ENCODE data around the gene S100A9.

The S100A9 gene

DNA sequence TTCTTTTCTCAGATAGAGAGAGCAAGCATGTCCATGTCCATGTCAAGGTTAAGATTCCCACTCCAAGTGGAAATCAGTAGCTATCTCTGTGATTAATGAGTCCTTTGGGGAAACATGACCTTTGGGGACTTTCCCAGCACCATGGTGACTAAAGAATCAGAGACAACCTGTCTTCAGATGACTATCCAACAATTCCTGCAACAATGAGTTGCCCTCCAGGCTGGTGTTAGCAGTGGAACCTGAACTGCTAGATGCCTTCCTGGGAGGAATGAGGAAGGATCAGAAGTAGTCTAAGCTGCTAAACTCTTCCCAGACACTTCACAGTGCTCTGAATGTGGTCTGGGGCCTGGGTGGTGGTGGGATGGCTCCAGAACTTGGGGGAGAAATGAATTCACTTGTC is 6.5 kb downstream of the S100A9 start:
- POLR2A ChIA-PET, result no interaction called here
- CTCF ChIA-PET, result interaction anchor here (0.6 to 4.6 kb wide), 2 partner anchors 11 to 23 kb away, joined by 3 to 23 read pairs; no protein-coding TSS in a partner anchor
- no peaks in the 10 kb centered on the region for H3K9me3 ChIP-seq (ENCODE audit: control insufficient read depth, insufficient read depth, low read depth, low read length)
- no peak overlapping the region for H3K4me3 ChIP-seq (ENCODE audit: low read depth, low read length)
- TF ChIP-seq ZFP69B (tag by site-specific recombination; IDR thresholded peaks at IDR 0.05) (no peak), ZNF140 (tag by site-specific recombination; IDR thresholded peaks at IDR 0.05) (no peak), OVOL3 (tag by site-specific recombination; IDR thresholded peaks at IDR 0.05) (no peak), ZBTB7A (tag by site-specific recombination; IDR thresholded peaks at IDR 0.05; ENCODE audit: low read depth) (no peak), KLF9 (tag by site-specific recombination; IDR thresholded peaks at IDR 0.05; ENCODE audit: low read depth) (no peak), ZNF114 (tag by site-specific recombination; IDR thresholded peaks at IDR 0.05) (no peak), ZNF292 (tag by site-specific recombination; IDR thresholded peaks at IDR 0.05; ENCODE audit: borderline replicate concordance, low read depth) (no peak), YY2 (tag by site-specific recombination; IDR thresholded peaks at IDR 0.05) (no peak), ZNF510 (tag by site-specific recombination; IDR thresholded peaks at IDR 0.05; ENCODE audit: insufficient replicate concordance) (no peak), GLI2 (tag by site-specific recombination; IDR thresholded peaks at IDR 0.05; ENCODE audit: borderline replicate concordance, low read depth) (no peak), SP7 (tag by site-specific recombination; IDR thresholded peaks at IDR 0.05) (no peak), SALL2 (tag by site-specific recombination; IDR thresholded peaks at IDR 0.05; ENCODE audit: borderline replicate concordance) (no peak), ZNF548 (tag by site-specific recombination; IDR thresholded peaks at IDR 0.05) (no peak), HOXA7 (CRISPR knock-in tag; IDR thresholded peaks at IDR 0.05; ENCODE audit: borderline replicate concordance) (no peak), ZBTB1 (tag by site-specific recombination; IDR thresholded peaks at IDR 0.05) (no peak), ZNF654 (tag by site-specific recombination; IDR thresholded peaks at IDR 0.05; ENCODE audit: low read depth) (no peak)
- TF ChIP-seq, protein P1, sequence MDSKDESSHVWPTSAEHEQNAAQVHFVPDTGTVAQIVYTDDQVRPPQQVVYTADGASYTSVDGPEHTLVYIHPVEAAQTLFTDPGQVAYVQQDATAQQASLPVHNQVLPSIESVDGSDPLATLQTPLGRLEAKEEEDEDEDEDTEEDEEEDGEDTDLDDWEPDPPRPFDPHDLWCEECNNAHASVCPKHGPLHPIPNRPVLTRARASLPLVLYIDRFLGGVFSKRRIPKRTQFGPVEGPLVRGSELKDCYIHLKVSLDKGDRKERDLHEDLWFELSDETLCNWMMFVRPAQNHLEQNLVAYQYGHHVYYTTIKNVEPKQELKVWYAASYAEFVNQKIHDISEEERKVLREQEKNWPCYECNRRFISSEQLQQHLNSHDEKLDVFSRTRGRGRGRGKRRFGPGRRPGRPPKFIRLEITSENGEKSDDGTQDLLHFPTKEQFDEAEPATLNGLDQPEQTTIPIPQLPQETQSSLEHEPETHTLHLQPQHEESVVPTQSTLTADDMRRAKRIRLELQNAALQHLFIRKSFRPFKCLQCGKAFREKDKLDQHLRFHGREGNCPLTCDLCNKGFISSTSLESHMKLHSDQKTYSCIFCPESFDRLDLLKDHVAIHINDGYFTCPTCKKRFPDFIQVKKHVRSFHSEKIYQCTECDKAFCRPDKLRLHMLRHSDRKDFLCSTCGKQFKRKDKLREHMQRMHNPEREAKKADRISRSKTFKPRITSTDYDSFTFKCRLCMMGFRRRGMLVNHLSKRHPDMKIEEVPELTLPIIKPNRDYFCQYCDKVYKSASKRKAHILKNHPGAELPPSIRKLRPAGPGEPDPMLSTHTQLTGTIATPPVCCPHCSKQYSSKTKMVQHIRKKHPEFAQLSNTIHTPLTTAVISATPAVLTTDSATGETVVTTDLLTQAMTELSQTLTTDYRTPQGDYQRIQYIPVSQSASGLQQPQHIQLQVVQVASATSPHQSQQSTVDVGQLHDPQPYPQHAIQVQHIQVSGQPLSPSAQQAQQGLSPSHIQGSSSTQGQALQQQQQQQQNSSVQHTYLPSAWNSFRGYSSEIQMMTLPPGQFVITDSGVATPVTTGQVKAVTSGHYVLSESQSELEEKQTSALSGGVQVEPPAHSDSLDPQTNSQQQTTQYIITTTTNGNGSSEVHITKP (tag by site-specific recombination; IDR thresholded peaks at IDR 0.05), result no peak
- TF ChIP-seq, protein P2, sequence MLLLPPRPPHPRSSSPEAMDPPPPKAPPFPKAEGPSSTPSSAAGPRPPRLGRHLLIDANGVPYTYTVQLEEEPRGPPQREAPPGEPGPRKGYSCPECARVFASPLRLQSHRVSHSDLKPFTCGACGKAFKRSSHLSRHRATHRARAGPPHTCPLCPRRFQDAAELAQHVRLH (tag by site-specific recombination; IDR thresholded peaks at IDR 0.05), result no peak
- TF ChIP-seq, protein P3, sequence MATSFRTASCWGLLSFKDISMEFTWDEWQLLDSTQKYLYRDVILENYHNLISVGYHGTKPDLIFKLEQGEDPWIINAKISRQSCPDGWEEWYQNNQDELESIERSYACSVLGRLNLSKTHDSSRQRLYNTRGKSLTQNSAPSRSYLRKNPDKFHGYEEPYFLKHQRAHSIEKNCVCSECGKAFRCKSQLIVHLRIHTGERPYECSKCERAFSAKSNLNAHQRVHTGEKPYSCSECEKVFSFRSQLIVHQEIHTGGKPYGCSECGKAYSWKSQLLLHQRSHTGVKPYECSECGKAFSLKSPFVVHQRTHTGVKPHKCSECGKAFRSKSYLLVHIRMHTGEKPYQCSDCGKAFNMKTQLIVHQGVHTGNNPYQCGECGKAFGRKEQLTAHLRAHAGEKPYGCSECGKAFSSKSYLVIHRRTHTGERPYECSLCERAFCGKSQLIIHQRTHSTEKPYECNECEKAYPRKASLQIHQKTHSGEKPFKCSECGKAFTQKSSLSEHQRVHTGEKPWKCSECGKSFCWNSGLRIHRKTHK (tag by site-specific recombination; IDR thresholded peaks at IDR 0.05), result no peak
- TF ChIP-seq, protein P4, sequence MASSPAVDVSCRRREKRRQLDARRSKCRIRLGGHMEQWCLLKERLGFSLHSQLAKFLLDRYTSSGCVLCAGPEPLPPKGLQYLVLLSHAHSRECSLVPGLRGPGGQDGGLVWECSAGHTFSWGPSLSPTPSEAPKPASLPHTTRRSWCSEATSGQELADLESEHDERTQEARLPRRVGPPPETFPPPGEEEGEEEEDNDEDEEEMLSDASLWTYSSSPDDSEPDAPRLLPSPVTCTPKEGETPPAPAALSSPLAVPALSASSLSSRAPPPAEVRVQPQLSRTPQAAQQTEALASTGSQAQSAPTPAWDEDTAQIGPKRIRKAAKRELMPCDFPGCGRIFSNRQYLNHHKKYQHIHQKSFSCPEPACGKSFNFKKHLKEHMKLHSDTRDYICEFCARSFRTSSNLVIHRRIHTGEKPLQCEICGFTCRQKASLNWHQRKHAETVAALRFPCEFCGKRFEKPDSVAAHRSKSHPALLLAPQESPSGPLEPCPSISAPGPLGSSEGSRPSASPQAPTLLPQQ (tag by site-specific recombination; IDR thresholded peaks at IDR 0.05), result no peak
- H3K4me1 ChIP-seq (ENCODE audit: control insufficient read depth, insufficient read depth, low read length), result no peaks in the 10 kb centered on the region
- no peaks in the 10 kb centered on the region for H3K36me3 ChIP-seq (ENCODE audit: control insufficient read depth in 2 of 2, insufficient read depth in 1 of 2, low read length in 2 of 2)
- H3K27ac ChIP-seq (ENCODE audit: extremely low read depth, low read depth, low read length), result no peak overlapping the region
